HepG2 (cell line): Measurements from ENCODE around the gene ITGB2. TPM values are rescaled to one million over a fixed set of nuclear protein-coding genes. Genes with fewer than 3 reads are reported as not detected.

Source experiments
- ARID4A ChIP-seq: sonication (generic); formaldehyde crosslinking; IDR thresholded peaks from 2 replicates; pipeline ENCODE4 v1.5.0; 2020; ENCODE audit warnings: mild to moderate bottlenecking, missing genetic modification reagents, borderline replicate concordance
- BORCS8-MEF2B ChIP-seq: sonication (generic); formaldehyde crosslinking; IDR thresholded peaks from 2 replicates; pipeline ENCODE4 v1.8.0; 2022; ENCODE audit warnings: mild to moderate bottlenecking, missing genetic modification reagents
- CEBPB ChIP-seq: IDR thresholded peaks from 2 replicates; pipeline ENCODE4 v1.6.1; 2011; ENCODE audit warnings: low read depth, low read length, improper control_type of control experiment, borderline replicate concordance
- ELF1 ChIP-seq: sonication (generic); formaldehyde crosslinking; IDR thresholded peaks from 2 replicates; pipeline ENCODE4 v1.4.0; 2020; ENCODE audit warnings: missing genetic modification reagents
- ESRRA ChIP-seq: sonication (generic); formaldehyde crosslinking; IDR thresholded peaks from 2 replicates; pipeline ENCODE4 v1.5.1; 2020; ENCODE audit warnings: mild to moderate bottlenecking, low read depth, missing genetic modification reagents
- FOSL2 ChIP-seq: sonication (generic); formaldehyde crosslinking; IDR thresholded peaks from 2 replicates; pipeline ENCODE4 v1.4.0; 2020; ENCODE audit warnings: missing genetic modification reagents
- FOXP4 ChIP-seq: sonication (generic); formaldehyde crosslinking; IDR thresholded peaks from 2 replicates; pipeline ENCODE4 v1.4.0; 2020; ENCODE audit warnings: missing genetic modification reagents
- KLF11 ChIP-seq: IDR thresholded peaks from 2 replicates; pipeline ENCODE4 v1.6.1; 2016; ENCODE audit warnings: missing compliant biosample characterization
- KLF16 ChIP-seq, 2 experiments: sonication (generic) in 1 of 2; formaldehyde crosslinking in 1 of 2; IDR thresholded peaks; 2 replicates each; pipeline versions ENCODE4 v1.6.1 to v1.8.0; 2016 to 2023; ENCODE audit warnings: missing genetic modification reagents in 2 of 2, missing compliant biosample characterization in 1 of 2
- NKX3-1 ChIP-seq: sonication (generic); formaldehyde crosslinking; IDR thresholded peaks from 2 replicates; pipeline ENCODE4 v1.5.0; 2020; ENCODE audit warnings: missing genetic modification reagents
- NONO ChIP-seq, 2 experiments: fragments of 450-650 bp in 1 of 2; sonication (generic) in 1 of 2; formaldehyde crosslinking in 1 of 2; IDR thresholded peaks in 1 of 2; conservative IDR thresholded peaks in 1 of 2; 2 replicates each; pipeline versions ENCODE4 v1.6.1 to v1.8.0; 2017 to 2022; ENCODE audit warnings: mild to moderate bottlenecking in 1 of 2, missing genetic modification reagents in 1 of 2, moderate library complexity in 1 of 2
- PATZ1 ChIP-seq: sonication (generic); formaldehyde crosslinking; IDR thresholded peaks from 2 replicates; pipeline ENCODE4 v1.4.0; 2020; ENCODE audit warnings: missing genetic modification reagents
- POLR2G ChIP-seq: fragments of 200-400 bp; formaldehyde crosslinking; IDR thresholded peaks from 2 replicates; pipeline ENCODE4 v1.6.1; 2018; ENCODE audit warnings: mild to moderate bottlenecking, low read depth, low read length, moderate library complexity
- SAP130 ChIP-seq: IDR thresholded peaks from 2 replicates; pipeline ENCODE4 v1.6.1; 2016; ENCODE audit warnings: low read depth
- SOX13 ChIP-seq, 3 experiments: fragments of 450-650 bp in 1 of 3; sonication (generic) in 1 of 3; formaldehyde crosslinking in 1 of 3; IDR thresholded peaks in 2 of 3; conservative IDR thresholded peaks in 1 of 3; 2 replicates each; pipeline versions ENCODE4 v1.5.0 to v1.6.1; 2016 to 2020; ENCODE audit warnings: antibody characterized with exemption in 1 of 3, mild to moderate bottlenecking in 1 of 3, missing compliant biosample characterization in 1 of 3, missing genetic modification reagents in 1 of 3, moderate library complexity in 1 of 3
- ZNF232 ChIP-seq: sonication (generic); formaldehyde crosslinking; IDR thresholded peaks from 2 replicates; pipeline ENCODE4 v1.4.0; 2020; ENCODE audit warnings: missing genetic modification reagents, borderline replicate concordance
- ZNF644 ChIP-seq: IDR thresholded peaks from 2 replicates; pipeline ENCODE4 v1.6.1; 2016; ENCODE audit warnings: low read depth
- ZNF788 ChIP-seq: sonication (generic); formaldehyde crosslinking; IDR thresholded peaks from 2 replicates; pipeline ENCODE4 v1.5.0; 2020; ENCODE audit warnings: mild to moderate bottlenecking, missing genetic modification reagents, borderline replicate concordance
- ZSCAN31 ChIP-seq: sonication (generic); formaldehyde crosslinking; IDR thresholded peaks from 2 replicates; pipeline ENCODE4 v1.5.0; 2020; ENCODE audit warnings: low read depth, mild to moderate bottlenecking, missing genetic modification reagents
- polyA plus RNA-seq, 8 experiments: library from polyadenylated mRNA; depleted of rRNA in 3 of 8; stranded (reverse) in 7 of 8; unstranded in 1 of 8; fragments of >200 nt; fragmentation: Illumina TruSeq in 4 of 8; extraction: Trizol in 4 of 8; gene quantifications; 2 replicates each; pipeline versions ENCODE4 v1.2.1 to v1.2.3, GENCODE V29; 2011 to 2016; ENCODE audit warnings: low read depth in 4 of 8, missing spikeins in 1 of 8, mixed read lengths in 1 of 8; ENCODE audit not compliant: insufficient read depth in 1 of 8
- total RNA-seq, 5 experiments: library from RNA; depleted of rRNA; stranded (reverse); fragments of >200 nt; fragmentation: Illumina TruSeq; extraction: Trizol; gene quantifications; 2 replicates each; pipeline ENCODE4 v1.2.3, GENCODE V29; 2016; ENCODE audit warnings: low read depth in 1 of 5

ITGB2 gene
- total and polyA plus RNA-seq, 2 of the 13 experiments (the other 11 are each of a cell fraction or from before 2014, with no cell fraction given) = 4.2 to 18.0 TPM

GRCh38 chr21:44871576-44872269 is 49.0 kb downstream of the ITGB2 start (continued):
- TF ChIP-seq PATZ1 (CRISPR knock-in tag) (0 out of 2 replicates have a peak, but pooled peaks have one; percentile 12), NKX3-1 (no peak), ARID4A (peak; percentile 17), ZNF644 (CRISPR knock-in tag) (no peak), BORCS8-MEF2B (CRISPR knock-in tag) (no peak), ZNF788 (CRISPR knock-in tag) (no peak), KLF16 (CRISPR knock-in tag; IDR thresholded peaks at IDR 0.05) (no peak), NONO (IDR thresholded peaks at IDR 0.05) (no peak), NONO (CRISPR knock-in tag; conservative IDR thresholded peaks at IDR 0.05) (no peak), CEBPB (0 out of 2 replicates have a peak, but pooled peaks have one; percentile 12), SAP130 (CRISPR knock-in tag) (peak; percentile 72), KLF11 (CRISPR knock-in tag) (0 out of 2 replicates have a peak, but pooled peaks have one; percentile 55), FOXP4 (CRISPR knock-in tag) (0 out of 2 replicates have a peak, but pooled peaks have one; percentile 41), ESRRA (CRISPR knock-in tag) (no peak), ELF1 (CRISPR knock-in tag) (0 out of 2 replicates have a peak, but pooled peaks have one; percentile 10), POLR2G (peak; percentile 57; the same call in 1 of the 2 replicates), FOSL2 (CRISPR knock-in tag) (peak; percentile 76), ZNF232 (no peak), ZSCAN31 (CRISPR knock-in tag) (0 out of 2 replicates have a peak, but pooled peaks have one; percentile 18), SOX13 (IDR thresholded peaks at IDR 0.05) (no peak), SOX13 (CRISPR knock-in tag; conservative IDR thresholded peaks at IDR 0.05 in 1 of 2, IDR thresholded peaks at IDR 0.05 in 1 of 2) (peak in 1 of 2 experiments; percentile 33; a peak in 1 of 4 replicates)
